Measurements from ENCODE around the gene MSI2.

The MSI2 gene

GRCh38 chr17:57466017-57466471, 209.7 kb downstream of the MSI2 start:
- no peak for DNase-seq

- no peak for DNase-seq
Measured at GRCh38 chr17:57466521-57466920, 210.2 kb downstream of the MSI2 start.

- DNase-seq: no peak
Measured at GRCh38 chr17:57467226-57467625, 210.9 kb downstream of the MSI2 start.

- DNase-seq: no peak
Measured at GRCh38 chr17:57467801-57468200, 211.5 kb downstream of the MSI2 start.

- DNase-seq: no peak
Measured at GRCh38 chr17:57468932-57469775, 212.8 kb downstream of the MSI2 start.

GRCh38 chr17:57470906-57471305, 214.6 kb downstream of the MSI2 start:
- DNase-seq: no peak

- DNase-seq: no peak
Measured at GRCh38 chr17:57471868-57472368, 215.6 kb downstream of the MSI2 start.

GRCh38 chr17:57475796-57476195, 219.5 kb downstream of the MSI2 start:
- no peak for DNase-seq

- DNase-seq: no peak
Measured at GRCh38 chr17:57477522-57478362, 221.4 kb downstream of the MSI2 start.

GRCh38 chr17:57478478-57479250, 222.3 kb downstream of the MSI2 start:
- no peak for DNase-seq

GRCh38 chr17:57480438-57481196, 224.3 kb downstream of the MSI2 start:
- no peak for DNase-seq

GRCh38 chr17:57481910-57482391, 225.6 kb downstream of the MSI2 start:
- DNase-seq: no peak

- DNase-seq: no peak
Measured at GRCh38 chr17:57482657-57483056, 226.3 kb downstream of the MSI2 start.

GRCh38 chr17:57484081-57484666, 227.9 kb downstream of the MSI2 start:
- DNase-seq: no peak

- no peak for DNase-seq
Measured at GRCh38 chr17:57484826-57485565, 228.7 kb downstream of the MSI2 start.

- DNase-seq: no peak
Measured at GRCh38 chr17:57485566-57485865, 229.2 kb downstream of the MSI2 start.

- DNase-seq: no peak
Measured at GRCh38 chr17:57485916-57486881, 229.9 kb downstream of the MSI2 start.

GRCh38 chr17:57486882-57487301, 230.6 kb downstream of the MSI2 start:
- DNase-seq: no peak

- DNase-seq: no peak
Measured at GRCh38 chr17:57487573-57487972, 231.2 kb downstream of the MSI2 start.

- no peak for DNase-seq
Measured at GRCh38 chr17:57488856-57489255, 232.5 kb downstream of the MSI2 start.

Data from activated gamma-delta T cell treated with Interleukin-2 at 50 U/mL for 16 hours (primary cell).